ENCODE results near the gene C3. TPM values are rescaled to one million over a fixed set of nuclear protein-coding genes. Genes with fewer than 3 reads are reported as not detected.
"Not testable (repeated sequence)": the region's sequence is repeated elsewhere in the genome, so short reads cannot be mapped to it uniquely, and the experiment has no call there.

C3 gene
- total RNA-seq, 1 donor from 2014 or later, result 8.2 TPM

DNA sequence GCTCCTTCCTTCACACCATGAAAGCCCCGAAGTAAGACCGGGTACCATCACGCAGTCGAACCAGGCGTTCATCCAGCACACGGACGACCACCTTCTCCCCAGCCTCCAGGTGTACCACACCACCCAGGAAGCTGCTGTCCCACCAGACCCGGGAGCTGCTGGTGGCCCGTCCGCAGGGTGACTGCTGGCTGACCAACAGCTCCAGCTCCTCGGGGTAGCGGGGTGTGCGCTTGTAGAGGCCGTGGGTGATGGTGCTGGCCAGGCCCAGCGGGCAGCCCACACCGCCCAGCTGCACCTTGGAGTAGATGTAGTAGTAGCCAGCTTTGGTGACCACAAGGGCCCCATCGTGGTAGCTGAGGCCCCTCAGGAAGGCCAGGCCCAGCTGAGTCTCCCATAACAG lies 55.5 kb downstream of the C3 start:
- Mint-ChIP-seq H3K4me1 (ENCODE audit: unreplicated experiment) (no peaks in the 10 kb centered on the region), H3K27me3 (peaks cover 21% of the 10 kb centered on the region), H3K36me3 (no peaks in the 10 kb centered on the region), H3K9me3 (no peaks in the 10 kb centered on the region), H3K4me3 (no peak overlapping the region), H3K27ac (no peak overlapping the region)
- no peak for DNase-seq (ENCODE audit: extremely low spot score, unreplicated experiment)
- no peak for TF ChIP-seq CTCF (conservative IDR thresholded peaks at IDR 0.05)

GRCh38 chr19:6663236-6664201 lies 56.9 kb downstream of the C3 start:
- no peak for DNase-seq (ENCODE audit: extremely low spot score, unreplicated experiment)
- no peak for TF ChIP-seq CTCF (conservative IDR thresholded peaks at IDR 0.05)
- H3K4me1 Mint-ChIP-seq (ENCODE audit: unreplicated experiment), result no peaks in the 10 kb centered on the region
- H3K27ac Mint-ChIP-seq, result no peak overlapping the region
- no peaks in the 10 kb centered on the region for H3K9me3 Mint-ChIP-seq
- H3K4me3 Mint-ChIP-seq, result no peak overlapping the region
- H3K27me3 Mint-ChIP-seq, result peaks cover 26% of the 10 kb centered on the region
- no peaks in the 10 kb centered on the region for H3K36me3 Mint-ChIP-seq

DNA sequence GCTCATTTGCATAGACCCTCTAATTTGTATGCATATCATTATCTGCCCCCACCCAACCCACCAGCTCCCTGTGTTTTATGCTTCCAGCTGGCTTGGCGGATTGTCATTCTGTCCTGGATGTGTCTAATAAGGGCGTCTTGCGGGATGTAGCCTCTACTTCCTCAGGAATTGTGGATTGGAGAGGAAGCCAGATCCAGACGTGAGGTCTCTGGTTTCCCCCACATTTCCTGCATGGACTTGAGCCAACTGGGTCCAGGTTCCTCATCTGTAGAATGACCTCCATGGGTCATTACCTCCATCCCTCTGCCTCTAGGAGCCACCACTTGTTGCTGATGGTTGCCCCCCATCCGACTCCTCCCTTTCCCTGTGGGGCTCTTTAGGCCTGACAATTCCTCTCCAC lies 57.7 kb downstream of the C3 start:
- no peak for TF ChIP-seq CTCF (conservative IDR thresholded peaks at IDR 0.05)
- Mint-ChIP-seq H3K27ac (no peak overlapping the region), H3K4me3 (no peak overlapping the region), H3K9me3 (no peaks in the 10 kb centered on the region), H3K4me1 (ENCODE audit: unreplicated experiment) (no peaks in the 10 kb centered on the region), H3K27me3 (peaks cover 30% of the 10 kb centered on the region), H3K36me3 (no peaks in the 10 kb centered on the region)
- DNase-seq (ENCODE audit: extremely low spot score, unreplicated experiment), result no peak

DNA sequence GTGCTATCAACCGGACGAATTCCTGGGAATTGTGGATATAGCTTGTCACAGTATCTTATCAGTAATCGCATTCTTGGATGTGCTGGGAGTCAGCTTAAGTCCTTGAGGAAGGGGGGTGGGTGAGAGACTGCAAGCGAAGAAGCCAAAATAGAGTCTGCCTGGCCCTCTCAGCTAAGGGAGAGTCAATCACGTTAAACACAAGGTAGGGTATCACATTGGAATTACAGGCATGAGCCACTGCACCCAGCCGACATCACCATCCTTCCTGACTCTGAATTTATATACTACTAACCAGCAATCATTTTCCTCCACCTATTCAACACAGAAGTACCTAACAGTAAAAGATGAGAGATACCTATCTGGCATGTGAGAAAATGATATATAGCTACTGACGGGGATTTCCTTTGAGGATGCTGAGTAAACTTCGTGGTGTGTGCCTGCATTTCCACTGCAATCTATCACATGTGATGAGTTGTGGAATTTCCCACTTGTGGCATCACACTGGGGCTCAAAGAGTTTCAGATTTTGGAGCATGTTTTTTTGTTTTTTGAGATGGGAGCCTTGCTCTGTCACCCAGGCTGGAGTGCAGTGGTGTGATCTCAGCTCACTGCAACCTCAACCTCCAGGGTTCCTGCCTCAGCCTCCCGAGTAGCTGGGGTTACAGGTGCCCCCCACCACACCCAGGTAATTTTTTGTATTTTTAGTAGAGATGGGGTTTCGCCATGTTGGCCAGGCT lies 58.8 kb downstream of the C3 start:
- H3K27ac Mint-ChIP-seq; H3K9me3 Mint-ChIP-seq; H3K4me1 Mint-ChIP-seq (ENCODE audit: unreplicated experiment); DNase-seq (ENCODE audit: extremely low spot score, unreplicated experiment); H3K36me3 Mint-ChIP-seq; H3K4me3 Mint-ChIP-seq: not testable (repeated sequence)
- peaks cover 35% of the 10 kb centered on the region for H3K27me3 Mint-ChIP-seq

GRCh38 chr19:6660930-6661329 lies 59.5 kb downstream of the C3 start:
- no peak for TF ChIP-seq CTCF (conservative IDR thresholded peaks at IDR 0.05)
- no peaks in the 10 kb centered on the region for H3K4me1 Mint-ChIP-seq (ENCODE audit: unreplicated experiment)
- H3K27ac Mint-ChIP-seq, result no peak overlapping the region
- H3K27me3 Mint-ChIP-seq, result peaks cover 42% of the 10 kb centered on the region
- H3K9me3 Mint-ChIP-seq, result no peaks in the 10 kb centered on the region
- H3K36me3 Mint-ChIP-seq, result no peaks in the 10 kb centered on the region
- H3K4me3 Mint-ChIP-seq, result no peak overlapping the region
- DNase-seq (ENCODE audit: extremely low spot score, unreplicated experiment), result no peak

DNA sequence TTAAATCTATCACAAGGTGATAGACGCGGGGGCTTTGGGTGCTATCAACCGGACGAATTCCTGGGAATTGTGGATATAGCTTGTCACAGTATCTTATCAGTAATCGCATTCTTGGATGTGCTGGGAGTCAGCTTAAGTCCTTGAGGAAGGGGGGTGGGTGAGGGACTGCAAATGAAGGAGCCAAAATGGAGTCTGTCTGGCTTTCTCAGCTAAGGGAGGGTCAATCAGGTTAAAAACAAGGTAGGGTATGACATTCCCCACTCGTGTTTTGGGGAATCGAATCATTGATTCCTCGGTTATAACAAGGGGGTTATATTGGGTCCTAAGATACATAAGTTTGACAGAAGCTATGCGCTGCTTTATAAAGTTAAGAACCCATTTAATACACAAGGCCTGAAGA lies 64.1 kb downstream of the C3 start:
- H3K27me3 Mint-ChIP-seq, result peaks cover 34% of the 10 kb centered on the region
- H3K9me3 Mint-ChIP-seq; H3K27ac Mint-ChIP-seq; H3K4me3 Mint-ChIP-seq; H3K4me1 Mint-ChIP-seq (ENCODE audit: unreplicated experiment); H3K36me3 Mint-ChIP-seq; DNase-seq (ENCODE audit: extremely low spot score, unreplicated experiment): not testable (repeated sequence)

Data from type B pancreatic cell (in vitro differentiated cells).